ENCODE measurements around the gene HNF4A. TPM values are rescaled to one million over a fixed set of nuclear protein-coding genes. Genes with fewer than 3 reads are reported as not detected.

HNF4A gene
- total RNA-seq, 1 donor, result not detected

DNA sequence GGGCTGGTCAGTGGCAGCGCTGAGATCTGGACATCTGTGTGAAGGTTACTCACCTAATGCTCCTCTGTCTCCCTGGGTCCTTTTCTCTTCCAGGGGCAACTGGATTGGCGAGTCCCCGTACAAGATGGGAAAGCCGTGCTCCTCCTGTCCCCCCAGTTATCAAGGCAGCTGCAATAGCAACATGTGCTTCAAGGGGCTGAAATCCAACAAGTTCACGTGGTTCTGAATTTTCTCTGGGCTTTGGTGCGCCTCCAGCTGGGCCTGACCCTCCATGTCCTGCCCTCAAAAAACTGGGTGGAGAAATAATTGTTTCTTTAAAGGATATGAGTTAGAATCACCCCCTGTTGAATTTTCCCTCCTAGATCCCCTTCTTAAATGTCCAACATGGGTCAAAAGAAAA lies 4.9 kb upstream of the HNF4A start:
- no peak for TF ChIP-seq CTCF (IDR thresholded peaks at IDR 0.05; ENCODE audit: extremely low read depth, low read depth, low read length)
- Histone ChIP-seq H3K27me3 (ENCODE audit: insufficient read depth, low read length) (peaks cover 5% of the 10 kb centered on the region), H2AFZ (ENCODE audit: low read length) (no peak overlapping the region)

DNA sequence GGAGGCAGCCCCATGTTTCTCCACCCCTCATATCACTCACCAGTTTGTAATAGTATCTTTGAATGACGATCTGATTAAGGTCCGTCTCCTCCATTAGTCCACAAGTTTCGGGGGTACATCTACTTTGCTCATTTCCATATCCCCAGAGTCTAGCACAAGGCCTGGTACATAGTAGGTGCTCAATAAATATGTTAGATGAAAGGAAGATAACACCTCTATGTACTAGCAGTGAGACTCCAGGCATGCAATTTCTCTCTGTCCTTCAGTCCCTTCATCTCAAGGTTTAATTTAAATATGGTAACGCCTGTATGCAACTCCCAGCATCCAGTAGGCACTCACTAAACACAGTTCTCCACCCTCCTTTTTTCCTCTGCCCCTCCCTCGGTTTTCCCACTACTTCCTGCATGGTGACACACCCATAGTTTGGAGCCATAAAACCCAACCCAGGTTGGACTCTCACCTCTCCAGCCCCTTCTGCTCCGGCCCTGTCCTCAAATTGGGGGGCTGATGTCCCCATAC lies 461 bp upstream of the HNF4A start:
- DNase-seq (ENCODE audit: insufficient read length, low spot score, missing footprints), result no peak
- no peaks in the 10 kb centered on the region for H3K9me3 ChIP-seq (ENCODE audit: low read depth, low read length)
- peaks cover 23% of the 10 kb centered on the region for H3K27me3 ChIP-seq (ENCODE audit: insufficient read depth, low read length)
- no peaks in the 10 kb centered on the region for H3K36me3 ChIP-seq (ENCODE audit: insufficient read depth, low read length)
- H3K4me3 ChIP-seq (ENCODE audit: insufficient read depth, low read length), result no peak overlapping the region
- H2AFZ ChIP-seq (ENCODE audit: low read length), result no peak overlapping the region
- no peaks in the 10 kb centered on the region for H3K79me2 ChIP-seq (ENCODE audit: insufficient read depth, low read length)
- H3K4me1 ChIP-seq (ENCODE audit: insufficient read depth, low read length), result no peaks in the 10 kb centered on the region
- no peaks in the 10 kb centered on the region for H4K20me1 ChIP-seq (ENCODE audit: insufficient read depth, low read length)
- TF ChIP-seq CTCF (IDR thresholded peaks at IDR 0.05; ENCODE audit: extremely low read depth, low read depth, low read length), result no peak
- no peak overlapping the region for H3K27ac ChIP-seq (ENCODE audit: low read depth, low read length)
- no peak overlapping the region for H3K4me2 ChIP-seq (ENCODE audit: insufficient read depth, low read length)

More for the DNA sequence above, 4.9 kb upstream of the HNF4A start:
- no peaks in the 10 kb centered on the region for H3K4me1 ChIP-seq (ENCODE audit: insufficient read depth, low read length)
- no peaks in the 10 kb centered on the region for H3K9me3 ChIP-seq (ENCODE audit: low read depth, low read length)
- H3K27ac ChIP-seq (ENCODE audit: low read depth, low read length), result no peak overlapping the region
- H3K4me3 ChIP-seq (ENCODE audit: insufficient read depth, low read length), result no peak overlapping the region
- no peak overlapping the region for H3K4me2 ChIP-seq (ENCODE audit: insufficient read depth, low read length)
- H4K20me1 ChIP-seq (ENCODE audit: insufficient read depth, low read length), result no peaks in the 10 kb centered on the region
- no peak for DNase-seq (ENCODE audit: insufficient read length, low spot score, missing footprints)
- H3K36me3 ChIP-seq (ENCODE audit: insufficient read depth, low read length), result no peaks in the 10 kb centered on the region
- no peaks in the 10 kb centered on the region for H3K79me2 ChIP-seq (ENCODE audit: insufficient read depth, low read length)

DNA sequence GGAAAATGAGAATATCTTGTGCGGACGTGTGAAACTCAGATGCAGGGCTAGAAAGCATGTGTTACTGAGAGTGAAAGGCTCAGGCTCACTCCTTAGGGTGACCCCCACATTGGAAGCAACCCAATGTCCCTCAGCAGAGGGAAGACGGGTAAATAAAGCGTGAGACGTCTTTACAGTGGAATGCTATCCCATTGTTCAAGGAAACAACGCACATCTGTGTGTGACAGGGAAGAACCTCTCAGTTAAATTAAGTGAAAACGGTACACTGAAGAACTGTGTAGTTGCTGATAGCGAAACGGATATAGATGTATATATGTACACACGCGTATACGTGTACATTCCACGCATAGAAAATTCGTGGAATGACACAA lies 839 bp downstream of the HNF4A start:
- H4K20me1 ChIP-seq (ENCODE audit: insufficient read depth, low read length), result no peaks in the 10 kb centered on the region
- H3K4me3 ChIP-seq (ENCODE audit: insufficient read depth, low read length), result no peak overlapping the region
- H3K4me2 ChIP-seq (ENCODE audit: insufficient read depth, low read length), result no peak overlapping the region
- peaks cover 18% of the 10 kb centered on the region for H3K27me3 ChIP-seq (ENCODE audit: insufficient read depth, low read length)
- no peak overlapping the region for H2AFZ ChIP-seq (ENCODE audit: low read length)
- no peaks in the 10 kb centered on the region for H3K4me1 ChIP-seq (ENCODE audit: insufficient read depth, low read length)
- H3K9me3 ChIP-seq (ENCODE audit: low read depth, low read length), result no peaks in the 10 kb centered on the region
- H3K27ac ChIP-seq (ENCODE audit: low read depth, low read length), result no peak overlapping the region
- no peak for DNase-seq (ENCODE audit: insufficient read length, low spot score, missing footprints)
- TF ChIP-seq CTCF (IDR thresholded peaks at IDR 0.05; ENCODE audit: extremely low read depth, low read depth, low read length), result no peak
- H3K79me2 ChIP-seq (ENCODE audit: insufficient read depth, low read length), result no peaks in the 10 kb centered on the region
- H3K36me3 ChIP-seq (ENCODE audit: insufficient read depth, low read length), result no peaks in the 10 kb centered on the region

GRCh38 chr20:44357020-44357419 lies 1.5 kb downstream of the HNF4A start:
- no peak overlapping the region for H3K27ac ChIP-seq (ENCODE audit: low read depth, low read length)
- H3K4me2 ChIP-seq (ENCODE audit: insufficient read depth, low read length), result no peak overlapping the region
- no peak for DNase-seq (ENCODE audit: insufficient read length, low spot score, missing footprints)
- H3K9me3 ChIP-seq (ENCODE audit: low read depth, low read length), result no peaks in the 10 kb centered on the region
- no peaks in the 10 kb centered on the region for H3K4me1 ChIP-seq (ENCODE audit: insufficient read depth, low read length)
- peaks cover 21% of the 10 kb centered on the region for H3K27me3 ChIP-seq (ENCODE audit: insufficient read depth, low read length)
- H3K4me3 ChIP-seq (ENCODE audit: insufficient read depth, low read length), result no peak overlapping the region
- no peak for TF ChIP-seq CTCF (IDR thresholded peaks at IDR 0.05; ENCODE audit: extremely low read depth, low read depth, low read length)
- no peaks in the 10 kb centered on the region for H4K20me1 ChIP-seq (ENCODE audit: insufficient read depth, low read length)
- no peaks in the 10 kb centered on the region for H3K79me2 ChIP-seq (ENCODE audit: insufficient read depth, low read length)
- no peak overlapping the region for H2AFZ ChIP-seq (ENCODE audit: low read length)
- no peaks in the 10 kb centered on the region for H3K36me3 ChIP-seq (ENCODE audit: insufficient read depth, low read length)
